Measurements from ENCODE around the gene NLRP1.

The NLRP1 gene

GRCh38 chr17:5466295-5466694, 118.0 kb downstream of the NLRP1 start:
- no peak for DNase-seq

GRCh38 chr17:5464717-5465507, 119.4 kb downstream of the NLRP1 start:
- DNase-seq = no peak

All from fibroblast of skin of right quadriceps (primary cell).